H1 (cell line): ENCODE measurements around the gene TRMT10C. TPM values are rescaled to one million over a fixed set of nuclear protein-coding genes. Genes with fewer than 3 reads are reported as not detected.

ENCODE experiments used
- CTCF ChIA-PET: fragments of 300-600 bp; sonication (Branson Sonifier 250); formaldehyde crosslinking; loops from one replicate; lab custom pipeline; 2021; ENCODE audit not compliant: partially characterized antibody; lab: Charles Lee
- POLR2A ChIA-PET: fragments of 300-600 bp; sonication (Branson Sonifier 250); formaldehyde crosslinking; loops from one replicate; lab custom pipeline; 2021; ENCODE audit warnings: inconsistent platforms; ENCODE audit not compliant: partially characterized antibody; lab: Charles Lee
- DNase-seq, 2 experiments: peaks; one replicate each; pipeline versions ENCODE4 v3.0.0 to v3.0.0-alpha.2; 2010 to 2022; ENCODE audit warnings: low spot score in 2 of 2, low read depth in 1 of 2, mixed read lengths in 1 of 2
- FAIRE-seq: peaks from 2 replicates; lab custom pipeline; 2011; peaks lifted over from hg19 to GRCh38; lab: Jason Lieb, UNC
- H2AFZ ChIP-seq: 2 replicates; pipeline ENCODE4 v1.8.1; 2012; ENCODE audit warnings: low read length, inconsistent platforms
- H2AK5ac ChIP-seq: 2 replicates; pipeline ENCODE4 v1.6.1; 2013; ENCODE audit warnings: low read depth, low read length
- H2BK120ac ChIP-seq: replicated peaks from 2 replicates; pipeline ENCODE3; 2013; ENCODE audit warnings: low read depth, low read length, inconsistent platforms
- H2BK12ac ChIP-seq: 2 replicates; pipeline ENCODE4 v1.6.1; 2013; ENCODE audit warnings: low read depth, low read length
- H2BK15ac ChIP-seq: 2 replicates; pipeline ENCODE4 v1.6.1; 2013; ENCODE audit warnings: low read length
- H2BK20ac ChIP-seq: 2 replicates; pipeline ENCODE4 v1.6.1; 2013; ENCODE audit warnings: low read length
- H2BK5ac ChIP-seq: 2 replicates; pipeline ENCODE4 v1.6.1; 2013; ENCODE audit warnings: low read depth, low read length
- H3K14ac ChIP-seq: 2 replicates; pipeline ENCODE4 v1.6.1; 2013; ENCODE audit warnings: inconsistent platforms; ENCODE audit not compliant: insufficient read length
- H3K18ac ChIP-seq: 2 replicates; pipeline ENCODE4 v1.6.1; 2013; ENCODE audit warnings: low read length; ENCODE audit errors: extremely low read depth
- H3K23ac ChIP-seq: 2 replicates; pipeline ENCODE4 v1.6.1; 2013; ENCODE audit warnings: inconsistent platforms; ENCODE audit not compliant: insufficient read length
- H3K23me2 ChIP-seq: 2 replicates; pipeline ENCODE4 v1.6.1; 2013; ENCODE audit warnings: low read depth, low read length
- H3K27ac ChIP-seq: 2 replicates; pipeline ENCODE4 v1.6.1; 2011; ENCODE audit warnings: low read depth, low read length, inconsistent platforms
- H3K27me3 ChIP-seq, 4 experiments: replicated peaks in 1 of 4; 1 replicate in 1 of 4; 2 replicates in 3 of 4; pipeline versions ENCODE4 v1.6.1 to v1.8.1; 2011 to 2013; ENCODE audit warnings: low read length in 3 of 4, mild to moderate bottlenecking in 3 of 4, inconsistent platforms in 2 of 4, mixed read lengths in 2 of 4, moderate library complexity in 1 of 4; ENCODE audit not compliant: control insufficient read depth in 3 of 4, insufficient read depth in 3 of 4; ENCODE audit errors: extremely low read depth in 1 of 4
- H3K36me3 ChIP-seq, 4 experiments: 2 replicates each; pipeline versions ENCODE4 v1.6.1 to v1.8.1; 2011 to 2013; ENCODE audit warnings: mild to moderate bottlenecking in 4 of 4, low read length in 3 of 4, moderate library complexity in 2 of 4, control low read depth in 1 of 4, inconsistent platforms in 1 of 4; ENCODE audit not compliant: insufficient read depth in 4 of 4, control insufficient read depth in 2 of 4
- H3K4ac ChIP-seq: replicated peaks from 2 replicates; pipeline ENCODE3; 2013; ENCODE audit warnings: low read length, low read depth, mixed read lengths, inconsistent platforms; ENCODE audit not compliant: insufficient read length
- H3K4me1 ChIP-seq, 4 experiments: replicated peaks in 1 of 4; 1 replicate in 1 of 4; 2 replicates in 3 of 4; pipeline versions ENCODE4 v1.6.1 to v1.8.1; 2011 to 2013; ENCODE audit warnings: low read length in 3 of 4, inconsistent platforms in 2 of 4, mixed read lengths in 1 of 4; ENCODE audit not compliant: insufficient read depth in 4 of 4, control insufficient read depth in 3 of 4
- H3K4me2 ChIP-seq, 2 experiments: 2 replicates each; pipeline versions ENCODE4 v1.6.1 to v1.8.1; 2011 to 2013; ENCODE audit warnings: low read depth in 2 of 2, low read length in 2 of 2, control low read depth in 1 of 2, inconsistent platforms in 1 of 2, mild to moderate bottlenecking in 1 of 2; ENCODE audit not compliant: insufficient read depth in 1 of 2
- H3K4me3 ChIP-seq, 4 experiments: fragments of 200-600, 300-600 bp in 1 of 4; sonication (generic), shearing (Covaris generic), sonication (Bioruptor Twin) in 1 of 4; 2 replicates each; pipeline versions ENCODE4 v1.5.1 to v1.8.1; 2011 to 2016; ENCODE audit warnings: low read length in 4 of 4, low read depth in 3 of 4, control low read depth in 2 of 4, inconsistent platforms in 2 of 4, mild to moderate bottlenecking in 2 of 4, mixed read lengths in 1 of 4, moderate library complexity in 1 of 4; ENCODE audit not compliant: insufficient read depth in 2 of 4; ENCODE audit errors: extremely low read depth in 1 of 4
- H3K56ac ChIP-seq: replicated peaks from 2 replicates; pipeline ENCODE3; 2013; ENCODE audit warnings: low read depth, mild to moderate bottlenecking, mixed read lengths, low read length, inconsistent platforms; ENCODE audit not compliant: insufficient read length
- H3K79me1 ChIP-seq: 2 replicates; pipeline ENCODE4 v1.6.1; 2013; ENCODE audit warnings: low read depth, low read length, control low read depth
- H3K79me2 ChIP-seq, 2 experiments: 2 replicates each; pipeline versions ENCODE4 v1.6.1 to v1.8.1; 2012 to 2013; ENCODE audit warnings: low read length in 2 of 2, mild to moderate bottlenecking in 2 of 2, inconsistent platforms in 1 of 2; ENCODE audit not compliant: insufficient read depth in 2 of 2, control insufficient read depth in 1 of 2
- H3K9ac ChIP-seq, 4 experiments: replicated peaks in 1 of 4; 1 replicate in 1 of 4; 2 replicates in 3 of 4; pipeline versions ENCODE4 v1.6.1 to v1.8.1; 2011 to 2013; ENCODE audit warnings: low read depth in 3 of 4, low read length in 3 of 4, control low read depth in 2 of 4, mild to moderate bottlenecking in 2 of 4, moderate library complexity in 2 of 4, inconsistent platforms in 1 of 4; ENCODE audit errors: extremely low read depth in 1 of 4
- H3K9me3 ChIP-seq, 2 experiments: 2 replicates each; pipeline versions ENCODE4 v1.6.1 to v1.8.1; 2012 to 2013; ENCODE audit warnings: mild to moderate bottlenecking in 2 of 2, moderate library complexity in 2 of 2, control low read depth in 1 of 2, inconsistent platforms in 1 of 2, low read depth in 1 of 2, low read length in 1 of 2, mixed read lengths in 1 of 2; ENCODE audit not compliant: insufficient read depth in 2 of 2
- H4K20me1 ChIP-seq, 2 experiments: replicated peaks in 1 of 2; 2 replicates each; pipeline versions ENCODE3 to v1.8.1; 2011 to 2013; ENCODE audit warnings: inconsistent platforms in 2 of 2, low read length in 2 of 2, mild to moderate bottlenecking in 1 of 2; ENCODE audit not compliant: insufficient read depth in 2 of 2, control insufficient read depth in 1 of 2
- H4K5ac ChIP-seq: 2 replicates; pipeline ENCODE4 v1.6.1; 2013; ENCODE audit warnings: low read length, low read depth, mixed read lengths, inconsistent platforms; ENCODE audit not compliant: insufficient read length
- H4K8ac ChIP-seq: 2 replicates; pipeline ENCODE4 v1.8.0; 2013; ENCODE audit warnings: mild to moderate bottlenecking, moderate library complexity, low read length, inconsistent platforms; ENCODE audit not compliant: insufficient read depth; ENCODE audit errors: extremely low read depth
- H4K91ac ChIP-seq: replicated peaks from 2 replicates; pipeline ENCODE3; 2013; ENCODE audit warnings: low read length, mixed read lengths, inconsistent platforms; ENCODE audit not compliant: insufficient read length
- ASH2L ChIP-seq: fragments of 200-600, 300-600 bp; sonication (generic); IDR thresholded peaks from one replicate; pipeline ENCODE4 v1.7.1; 2017; ENCODE audit warnings: low read length
- BACH1 ChIP-seq: IDR thresholded peaks from 2 replicates; pipeline ENCODE4 v1.6.1; 2012; ENCODE audit warnings: low read length, improper control_type of control experiment
- CHD1 ChIP-seq: IDR thresholded peaks from 2 replicates; pipeline ENCODE4 v1.6.1; 2012; ENCODE audit warnings: low read depth, low read length, improper control_type of control experiment
- EP300 ChIP-seq, 2 experiments: IDR thresholded peaks; 1 replicate in 1 of 2; 2 replicates in 1 of 2; pipeline ENCODE4 v1.6.1; 2011 to 2012; ENCODE audit warnings: low read depth in 2 of 2, low read length in 2 of 2, mild to moderate bottlenecking in 2 of 2, borderline replicate concordance in 1 of 2, inconsistent platforms in 1 of 2, moderate library complexity in 1 of 2
- HDAC2 ChIP-seq, 2 experiments: fragments of 300-600 bp in 1 of 2; sonication (generic) in 1 of 2; IDR thresholded peaks; 2 replicates each; pipeline ENCODE4 v1.6.1; 2011 to 2012; ENCODE audit warnings: low read depth in 2 of 2, low read length in 2 of 2, mild to moderate bottlenecking in 2 of 2, moderate library complexity in 2 of 2, borderline replicate concordance in 1 of 2, inconsistent platforms in 1 of 2
- JUND ChIP-seq: IDR thresholded peaks from 2 replicates; pipeline ENCODE4 v1.6.1; 2011; ENCODE audit warnings: mild to moderate bottlenecking, improper control_type of control experiment, low read length
- POU5F1 ChIP-seq: IDR thresholded peaks from 2 replicates; pipeline ENCODE4 v1.6.1; 2011; ENCODE audit warnings: low read depth, mild to moderate bottlenecking, low read length, moderate library complexity
- RFX5 ChIP-seq: IDR thresholded peaks from 2 replicates; pipeline ENCODE4 v1.6.1; 2011; ENCODE audit warnings: low read depth, low read length, improper control_type of control experiment, borderline replicate concordance
- SIN3A ChIP-seq, 2 experiments: IDR thresholded peaks in 1 of 2; conservative IDR thresholded peaks in 1 of 2; 2 replicates each; pipeline ENCODE4 v1.6.1; 2011 to 2012; ENCODE audit warnings: low read length in 2 of 2, improper control_type of control experiment in 1 of 2, low read depth in 1 of 2, mild to moderate bottlenecking in 1 of 2
- TAF1 ChIP-seq: IDR thresholded peaks from 2 replicates; pipeline ENCODE4 v1.6.1; 2011; ENCODE audit warnings: mild to moderate bottlenecking, low read depth, low read length
- WGBS, 2 experiments: shearing (Covaris generic) in 1 of 2; methylation state at CpG; one replicate each; pipeline versions ENCODE4 v1.1.6 to v1.1.7; 2013 to 2015; ENCODE audit warnings: low lambda C conversion rate in 2 of 2, mixed read lengths in 2 of 2, inconsistent platforms in 1 of 2, low coverage in 1 of 2, missing lambda C conversion rate in 1 of 2; ENCODE audit not compliant: insufficient replicate concordance in 2 of 2, insufficient coverage in 1 of 2, insufficient read length in 1 of 2; ENCODE audit errors: extremely low coverage in 1 of 2, missing lambda C conversion rate in 1 of 2; 5-methylcytosine and 5-hydroxymethylcytosine counted together
- polyA plus RNA-seq, 7 experiments: library from polyadenylated mRNA; depleted of rRNA in 3 of 7; stranded (reverse) in 5 of 7; unstranded in 2 of 7; fragments of >200 nt in 5 of 7; fragments of 200-250 nt in 2 of 7; gene quantifications; 1 replicate in 5 of 7; 2 replicates in 1 of 7; 4 replicates in 1 of 7; pipeline versions ENCODE4 v1.2.1 to v1.2.3, GENCODE V29; 2011 to 2013; ENCODE audit warnings: missing spikeins in 2 of 7, mixed read lengths in 2 of 7
- total RNA-seq: library from RNA; stranded (reverse); fragmentation: NEBNext Ultra II Directional; extraction: Animal tissue kit (Norgen Biotek cat#: 25700); gene quantifications from 2 replicates; pipeline ENCODE4 v1.2.1, GENCODE V29; 2021

Gene TRMT10C
- total and polyA plus RNA-seq, 2 of the 8 experiments (the other 6 are each of a cell fraction or from before 2014, with no cell fraction given): 27.4 to 55.9 TPM

- Histone ChIP-seq H3K23me2 (no peaks in the 10 kb centered on the region), H2BK15ac (no peak overlapping the region), H3K4me3 (no peak overlapping the region), H2BK5ac (no peak overlapping the region), H4K91ac (no peak overlapping the region), H3K27ac (no peak overlapping the region), H2AFZ (no peak overlapping the region), H3K23ac (no peak overlapping the region), H2BK20ac (no peak overlapping the region), H3K79me2 (no peaks in the 10 kb centered on the region), H3K27me3 (no peaks in the 10 kb centered on the region), H3K4ac (no peak overlapping the region), H4K5ac (no peak overlapping the region), H2AK5ac (no peak overlapping the region), H3K18ac (no peak overlapping the region), H3K14ac (no peak overlapping the region), H4K20me1 (no peaks in the 10 kb centered on the region), H3K9ac (no peak overlapping the region), H3K56ac (no peak overlapping the region), H3K9me3 (peaks cover 5 to 9% of the 10 kb centered on the region in 2 experiments; a peak in 2 of 4 replicates), H3K4me1 (peaks cover 0 to 12% (median 7%) of the 10 kb centered on the region in 4 experiments; a peak in 5 of 7 replicates), H3K4me2 (no peak overlapping the region), H3K36me3 (no peaks in the 10 kb centered on the region), H4K8ac (no peak overlapping the region), H3K79me1 (no peaks in the 10 kb centered on the region), H2BK12ac (no peak overlapping the region), H2BK120ac (no peak overlapping the region)
- TF ChIP-seq POU5F1: no peak
- TF ChIP-seq SIN3A (conservative IDR thresholded peaks at IDR 0.05 in 1 of 2, IDR thresholded peaks at IDR 0.05 in 1 of 2; ENCODE audit: low read depth in 1 of 2, low read length in 2 of 2): no peak
- no peak for TF ChIP-seq JUND
- TF ChIP-seq BACH1: no peak
- TF ChIP-seq CHD1: no peak
- TF ChIP-seq TAF1: no peak
- TF ChIP-seq EP300 (IDR thresholded peaks at IDR 0.05; ENCODE audit: borderline replicate concordance in 1 of 2, low read depth in 2 of 2, low read length in 2 of 2): no peak
- no peak for TF ChIP-seq HDAC2 (IDR thresholded peaks at IDR 0.05; ENCODE audit: borderline replicate concordance in 1 of 2, low read depth in 2 of 2, low read length in 2 of 2)
- no peak for TF ChIP-seq ASH2L
- no peak for TF ChIP-seq RFX5
- POLR2A ChIA-PET: no interaction called here
- CTCF ChIA-PET: interaction anchor here (0.6 to 0.7 kb wide), 2 partner anchors 17 to 96 kb away, joined by 3 read pairs; no protein-coding TSS in a partner anchor
- DNase-seq: no peak
- no peak for FAIRE-seq
- 84% methylated on average over 1 of the region's 1 CpG; no CpG with 5 or more reads in 1 of the 2 experiments for WGBS, 2 experiments
Measured at GRCh38 chr3:101536266-101536665, 25.4 kb upstream of the TRMT10C start.
